HEK293T (cell line): ENCODE measurements around the gene PPARGC1A.

Experiments
- CTCF ChIA-PET: fragments of 350-600 bp; formaldehyde crosslinking; extraction: SDS; loops from one replicate; lab custom pipeline; 2021; ENCODE audit warnings: antibody characterized with exemption, inconsistent platforms; lab: Yijun Ruan, JAX
- POLR2A ChIA-PET: fragments of 350-600 bp; formaldehyde crosslinking; extraction: SDS; loops from one replicate; lab custom pipeline; 2020; ENCODE audit warnings: antibody characterized with exemption, inconsistent platforms; lab: Yijun Ruan, JAX
- DNase-seq: peaks from one replicate; pipeline ENCODE4 v3.0.0; 2012; ENCODE audit warnings: mixed read lengths; ENCODE audit errors: extremely low spot score
- ARNT ChIP-seq: fragments of 450-650 bp; IDR thresholded peaks from 2 replicates; pipeline ENCODE4 v1.6.1; 2017; ENCODE audit warnings: mild to moderate bottlenecking
- BHLHE40 ChIP-seq: fragments of 450-650 bp; IDR thresholded peaks from 2 replicates; pipeline ENCODE4 v1.6.1; 2016; ENCODE audit warnings: mild to moderate bottlenecking, moderate library complexity, borderline replicate concordance
- CTBP1 ChIP-seq: fragments of 450-650 bp; IDR thresholded peaks from 2 replicates; pipeline ENCODE4 v1.6.1; 2016; ENCODE audit warnings: borderline replicate concordance
- ELF4 ChIP-seq: fragments of 450-650 bp; IDR thresholded peaks from 2 replicates; pipeline ENCODE4 v1.6.1; 2017; ENCODE audit warnings: antibody characterized with exemption
- FOXA1 ChIP-seq: fragments of 450-650 bp; IDR thresholded peaks from 2 replicates; pipeline ENCODE4 v1.6.1; 2016; ENCODE audit warnings: mild to moderate bottlenecking
- FOXK2 ChIP-seq: fragments of 450-650 bp; IDR thresholded peaks from 2 replicates; pipeline ENCODE4 v1.6.1; 2016; ENCODE audit warnings: mild to moderate bottlenecking
- FOXM1 ChIP-seq: fragments of 450-650 bp; IDR thresholded peaks from 2 replicates; pipeline ENCODE4 v1.6.1; 2017; ENCODE audit warnings: mild to moderate bottlenecking, borderline replicate concordance
- HDGF ChIP-seq: fragments of 450-650 bp; IDR thresholded peaks from 2 replicates; pipeline ENCODE4 v1.6.1; 2017; ENCODE audit warnings: antibody characterized with exemption, borderline replicate concordance
- L3MBTL2 ChIP-seq: fragments of 450-650 bp; conservative IDR thresholded peaks from 2 replicates; pipeline ENCODE4 v1.6.1; 2016; ENCODE audit warnings: mild to moderate bottlenecking
- LEF1 ChIP-seq: fragments of 450-650 bp; IDR thresholded peaks from 2 replicates; pipeline ENCODE4 v1.6.1; 2017; ENCODE audit warnings: mild to moderate bottlenecking, borderline replicate concordance
- NFRKB ChIP-seq: fragments of 450-650 bp; IDR thresholded peaks from 2 replicates; pipeline ENCODE4 v1.6.1; 2016; ENCODE audit warnings: mild to moderate bottlenecking, moderate library complexity
- SP1 ChIP-seq: fragments of 450-650 bp; IDR thresholded peaks from 2 replicates; pipeline ENCODE4 v1.6.1; 2017
- SUZ12 ChIP-seq: fragments of 450-650 bp; IDR thresholded peaks from 2 replicates; pipeline ENCODE4 v1.6.1; 2016; ENCODE audit warnings: mild to moderate bottlenecking
- TARDBP ChIP-seq: fragments of 450-650 bp; IDR thresholded peaks from 2 replicates; pipeline ENCODE4 v1.6.1; 2016
- ZNF384 ChIP-seq: fragments of 450-650 bp; IDR thresholded peaks from 2 replicates; pipeline ENCODE4 v1.6.1; 2016
- TF ChIP-seq, protein P1 (sequence below): fragments of 450-650 bp; IDR thresholded peaks from 2 replicates; pipeline ENCODE4 v1.6.1; 2016

Gene PPARGC1A

DNA sequence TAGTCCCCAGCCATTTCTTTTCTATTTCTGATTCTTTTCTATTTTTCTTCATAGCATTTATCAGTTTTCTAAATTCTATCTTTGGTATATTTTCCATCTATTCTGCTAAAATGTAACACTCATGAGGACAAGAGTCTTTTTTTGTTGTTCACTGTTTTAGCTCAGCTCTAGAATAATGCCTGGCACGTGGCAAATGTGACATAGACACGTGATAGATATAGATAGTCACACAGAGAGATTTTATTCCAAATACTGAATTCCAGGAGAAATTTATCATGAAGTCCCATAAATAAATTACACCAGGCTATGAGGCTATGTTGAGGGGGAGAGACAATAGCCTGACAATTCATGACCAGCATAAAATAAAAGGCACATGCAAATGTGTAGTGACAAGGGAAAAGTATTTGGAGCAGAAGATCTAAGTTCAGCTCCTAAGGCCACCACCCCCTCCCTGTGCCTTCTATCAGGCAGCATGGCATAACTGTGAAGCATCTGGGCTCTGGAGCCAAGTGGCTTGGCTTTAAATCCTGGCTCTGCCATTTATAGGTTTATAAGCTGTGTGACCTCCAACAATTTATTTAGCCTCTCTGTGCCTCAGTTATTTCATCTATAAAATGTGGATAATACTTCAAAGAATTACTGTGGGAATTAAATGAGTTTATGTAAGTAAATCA is 25.7 kb upstream of the PPARGC1A start:
- POLR2A ChIA-PET = no interaction called here
- TF ChIP-seq ARNT = no peak
- TF ChIP-seq, protein P1, sequence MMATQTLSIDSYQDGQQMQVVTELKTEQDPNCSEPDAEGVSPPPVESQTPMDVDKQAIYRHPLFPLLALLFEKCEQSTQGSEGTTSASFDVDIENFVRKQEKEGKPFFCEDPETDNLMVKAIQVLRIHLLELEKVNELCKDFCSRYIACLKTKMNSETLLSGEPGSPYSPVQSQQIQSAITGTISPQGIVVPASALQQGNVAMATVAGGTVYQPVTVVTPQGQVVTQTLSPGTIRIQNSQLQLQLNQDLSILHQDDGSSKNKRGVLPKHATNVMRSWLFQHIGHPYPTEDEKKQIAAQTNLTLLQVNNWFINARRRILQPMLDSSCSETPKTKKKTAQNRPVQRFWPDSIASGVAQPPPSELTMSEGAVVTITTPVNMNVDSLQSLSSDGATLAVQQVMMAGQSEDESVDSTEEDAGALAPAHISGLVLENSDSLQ = no peak
- TF ChIP-seq FOXM1 = no peak
- TF ChIP-seq NFRKB = no peak
- TF ChIP-seq FOXA1 = no peak
- CTCF ChIA-PET = interaction anchor here (0.6 kb wide), 1 partner anchor 8 kb away, joined by 4 read pairs; no protein-coding TSS in a partner anchor
- DNase-seq = no peak

DNA sequence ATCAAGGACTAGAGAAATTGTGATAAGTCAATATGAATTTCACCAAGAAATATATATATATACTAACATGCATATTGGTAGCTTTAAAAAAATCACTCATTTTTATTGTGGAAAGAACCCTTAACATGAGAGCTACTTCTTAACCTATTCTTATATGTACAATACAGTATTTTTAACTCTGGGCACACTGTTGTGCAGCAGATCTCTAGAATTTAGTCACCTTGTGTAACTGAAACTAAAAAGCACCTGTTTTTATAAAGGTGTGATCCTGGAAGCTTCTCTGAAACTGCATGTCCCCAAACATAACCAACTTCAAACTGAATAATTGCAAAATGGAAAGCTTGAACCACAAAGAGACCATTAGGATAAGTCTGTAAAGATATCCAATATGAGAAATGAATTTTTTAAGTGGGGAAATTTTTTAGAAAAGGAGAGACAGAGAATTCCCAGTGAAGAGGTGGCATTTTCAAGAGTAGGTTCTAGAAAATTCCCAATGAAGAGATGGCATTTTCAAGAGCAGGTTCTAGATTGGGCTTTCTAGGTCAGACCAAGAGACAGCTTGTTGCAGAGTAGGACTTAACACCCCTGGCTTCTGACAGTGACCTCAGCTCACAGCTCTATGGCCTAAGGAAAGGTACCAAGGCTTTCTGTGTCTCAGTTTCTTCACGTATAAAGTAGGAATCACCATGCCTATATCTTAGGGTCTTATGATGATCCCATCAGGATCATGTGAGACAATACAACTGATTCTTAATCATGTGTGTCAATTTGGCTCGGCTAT is 22.0 kb upstream of the PPARGC1A start:
- TF ChIP-seq FOXK2 (no peak), SUZ12 (no peak), ZNF384 (no peak), CTBP1 (no peak), HDGF (no peak), TARDBP (no peak), L3MBTL2 (no peak), FOXA1 (no peak), NFRKB (no peak), LEF1 (no peak), FOXM1 (no peak), SP1 (no peak), ELF4 (no peak), ARNT (no peak), BHLHE40 (no peak)
- TF ChIP-seq, protein P1 = no peak
- no peak for DNase-seq
- ChIA-PET CTCF (no interaction called here), POLR2A (no interaction called here)

DNA sequence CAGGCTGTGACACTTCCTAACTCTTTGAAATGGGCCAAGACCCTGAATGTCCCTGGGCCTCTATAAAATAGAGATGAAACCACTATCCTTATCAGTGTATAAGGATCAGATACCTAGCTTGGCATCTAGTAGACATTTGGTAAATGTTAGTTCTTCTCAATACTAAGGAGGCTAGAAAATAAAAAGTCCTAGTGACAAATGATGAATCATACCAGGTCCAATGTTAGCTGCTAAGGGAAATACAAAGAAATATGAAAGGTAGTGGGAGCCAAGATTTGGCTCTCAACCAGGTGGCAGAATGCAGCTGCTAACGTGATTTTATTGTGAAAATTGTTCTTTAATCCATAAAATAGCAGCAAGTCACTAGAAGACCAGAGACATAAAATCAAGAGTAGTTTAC is 19.8 kb upstream of the PPARGC1A start:
- ChIA-PET POLR2A (no interaction called here), CTCF (no interaction called here)
- no peak for DNase-seq
- TF ChIP-seq L3MBTL2 = no peak
- no peak for TF ChIP-seq ZNF384
- TF ChIP-seq ELF4 = no peak
- TF ChIP-seq FOXK2 = no peak
- TF ChIP-seq HDGF = no peak
- TF ChIP-seq CTBP1 = no peak
- no peak for TF ChIP-seq FOXM1
- no peak for TF ChIP-seq BHLHE40
- TF ChIP-seq TARDBP = no peak
- TF ChIP-seq SP1 = no peak
- TF ChIP-seq NFRKB = no peak
- TF ChIP-seq LEF1 = no peak
- no peak for TF ChIP-seq FOXA1
- TF ChIP-seq SUZ12 = no peak
- TF ChIP-seq, protein P1 = no peak

DNA sequence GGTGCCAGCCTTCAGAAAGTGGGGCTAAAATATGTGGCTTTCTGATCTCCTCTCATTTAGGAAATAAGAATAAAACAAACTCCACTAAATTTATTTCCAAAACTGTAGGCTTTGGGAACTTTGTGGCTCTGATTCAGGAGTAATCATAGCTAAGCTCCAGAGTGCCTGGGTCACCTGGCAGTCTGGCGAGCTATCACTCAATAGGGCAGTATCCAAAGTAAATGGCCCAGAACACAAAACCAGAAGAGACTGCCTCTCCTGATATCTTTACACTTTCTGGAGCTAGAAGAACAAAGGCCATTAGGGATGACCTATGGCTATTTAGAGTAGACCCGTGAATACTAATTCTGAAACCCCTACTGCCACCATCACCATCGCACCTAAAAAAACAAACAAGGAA is 17.0 kb upstream of the PPARGC1A start:
- ChIA-PET CTCF (no interaction called here), POLR2A (no interaction called here)
- no peak for DNase-seq
- no peak for TF ChIP-seq LEF1
- no peak for TF ChIP-seq FOXA1
- TF ChIP-seq HDGF = no peak
- no peak for TF ChIP-seq ZNF384
- TF ChIP-seq, protein P1 = no peak
- TF ChIP-seq FOXK2 = no peak
- TF ChIP-seq SP1 = no peak
- no peak for TF ChIP-seq ELF4
- TF ChIP-seq BHLHE40 = no peak
- TF ChIP-seq ARNT = no peak
- TF ChIP-seq L3MBTL2 = no peak
- no peak for TF ChIP-seq FOXM1
- no peak for TF ChIP-seq CTBP1
- no peak for TF ChIP-seq NFRKB

DNA sequence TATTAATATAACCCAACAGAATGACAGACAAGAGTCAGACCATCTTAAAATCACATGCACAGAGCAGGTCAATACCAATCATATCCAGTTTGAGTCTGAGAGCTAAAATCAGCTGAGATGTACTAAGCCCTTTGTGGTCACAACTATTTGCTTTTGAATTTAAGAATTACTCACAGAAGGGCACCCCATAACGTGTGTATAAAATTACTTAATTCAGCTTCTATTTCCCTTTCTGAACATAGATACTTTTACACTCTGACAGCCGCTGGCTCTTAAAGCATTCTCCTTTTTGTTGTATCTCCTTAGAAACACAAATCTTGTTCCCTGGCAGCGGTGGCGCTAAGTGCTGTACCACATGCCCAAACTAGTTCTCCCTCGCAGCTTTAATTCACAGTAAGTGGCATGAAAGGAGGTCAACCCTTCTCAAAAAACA is 14.8 kb upstream of the PPARGC1A start:
- ChIA-PET CTCF (interaction anchor here (1.2 kb wide), 1 partner anchor 515 kb away, joined by 3 read pairs; no protein-coding TSS in a partner anchor), POLR2A (interaction anchor here (1.3 kb wide), 1 partner anchor 15 kb away, joined by 6 read pairs; the partner anchor contains the start of gene PPARGC1A)
- TF ChIP-seq FOXK2 (no peak), CTBP1 (no peak), SUZ12 (no peak), FOXA1 (no peak), ELF4 (no peak)
- no peak for DNase-seq
